ENCODE results near the gene KNDC1.

Gene KNDC1

GRCh38 chr10:133205146-133205545 lies 45.1 kb downstream of the KNDC1 start:
- no peaks in the 10 kb centered on the region for H3K9me3 ChIP-seq (ENCODE audit: low read depth, low read length)
- no peaks in the 10 kb centered on the region for H3K36me3 ChIP-seq (ENCODE audit: insufficient read depth, low read length)
- no peak overlapping the region for H3K4me3 ChIP-seq
- H3K27ac ChIP-seq, result no peak overlapping the region
- no peak for TF ChIP-seq POLR2AphosphoS5 (IDR thresholded peaks at IDR 0.05; ENCODE audit: borderline replicate concordance, low read depth, low read length)
- no peak for TF ChIP-seq EZH2 (IDR thresholded peaks at IDR 0.05)
- no peak for TF ChIP-seq FOXP2 (optimal IDR thresholded peaks at IDR 0.05; ENCODE audit: control extremely low read depth, extremely low read length, insufficient read depth)
- no peak for DNase-seq (ENCODE audit: low read depth, low spot score)
- no peak overlapping the region for H3K9ac ChIP-seq (ENCODE audit: insufficient read length)

- H3K36me3 ChIP-seq (ENCODE audit: insufficient read depth, low read length), result no peaks in the 10 kb centered on the region
- no peak overlapping the region for H3K9ac ChIP-seq (ENCODE audit: insufficient read length)
- H3K4me3 ChIP-seq, result no peak overlapping the region
- no peak for TF ChIP-seq FOXP2 (optimal IDR thresholded peaks at IDR 0.05; ENCODE audit: control extremely low read depth, extremely low read length, insufficient read depth)
- TF ChIP-seq EZH2 (IDR thresholded peaks at IDR 0.05), result no peak
- no peak for TF ChIP-seq POLR2AphosphoS5 (IDR thresholded peaks at IDR 0.05; ENCODE audit: borderline replicate concordance, low read depth, low read length)
- no peak overlapping the region for H3K27ac ChIP-seq
- no peaks in the 10 kb centered on the region for H3K9me3 ChIP-seq (ENCODE audit: low read depth, low read length)
- no peak for DNase-seq (ENCODE audit: low read depth, low spot score)
Observed at GRCh38 chr10:133206356-133207040, 46.5 kb downstream of the KNDC1 start.

GRCh38 chr10:133207041-133207600 lies 47.1 kb downstream of the KNDC1 start:
- no peak for DNase-seq (ENCODE audit: low read depth, low spot score)
- TF ChIP-seq FOXP2 (optimal IDR thresholded peaks at IDR 0.05; ENCODE audit: control extremely low read depth, extremely low read length, insufficient read depth) (no peak), POLR2AphosphoS5 (IDR thresholded peaks at IDR 0.05; ENCODE audit: borderline replicate concordance, low read depth, low read length) (no peak), EZH2 (IDR thresholded peaks at IDR 0.05) (no peak)
- Histone ChIP-seq H3K36me3 (ENCODE audit: insufficient read depth, low read length) (no peaks in the 10 kb centered on the region), H3K27ac (no peak overlapping the region), H3K9ac (ENCODE audit: insufficient read length) (no peak overlapping the region), H3K4me3 (no peak overlapping the region), H3K9me3 (ENCODE audit: low read depth, low read length) (no peaks in the 10 kb centered on the region)

GRCh38 chr10:133207627-133208026 lies 47.6 kb downstream of the KNDC1 start:
- no peak for TF ChIP-seq FOXP2 (optimal IDR thresholded peaks at IDR 0.05; ENCODE audit: control extremely low read depth, extremely low read length, insufficient read depth)
- TF ChIP-seq POLR2AphosphoS5 (IDR thresholded peaks at IDR 0.05; ENCODE audit: borderline replicate concordance, low read depth, low read length), result no peak
- TF ChIP-seq EZH2 (IDR thresholded peaks at IDR 0.05), result no peak
- no peaks in the 10 kb centered on the region for H3K9me3 ChIP-seq (ENCODE audit: low read depth, low read length)
- DNase-seq (ENCODE audit: low read depth, low spot score), result no peak
- no peak overlapping the region for H3K9ac ChIP-seq (ENCODE audit: insufficient read length)
- H3K4me3 ChIP-seq, result no peak overlapping the region
- H3K36me3 ChIP-seq (ENCODE audit: insufficient read depth, low read length), result no peaks in the 10 kb centered on the region
- no peak overlapping the region for H3K27ac ChIP-seq

- Histone ChIP-seq H3K9me3 (ENCODE audit: low read depth, low read length) (no peaks in the 10 kb centered on the region), H3K27ac (no peak overlapping the region), H3K4me3 (no peak overlapping the region), H3K9ac (ENCODE audit: insufficient read length) (no peak overlapping the region), H3K36me3 (ENCODE audit: insufficient read depth, low read length) (no peaks in the 10 kb centered on the region)
- DNase-seq (ENCODE audit: low read depth, low spot score), result no peak
- TF ChIP-seq POLR2AphosphoS5 (IDR thresholded peaks at IDR 0.05; ENCODE audit: borderline replicate concordance, low read depth, low read length) (no peak), EZH2 (IDR thresholded peaks at IDR 0.05) (no peak), FOXP2 (optimal IDR thresholded peaks at IDR 0.05; ENCODE audit: control extremely low read depth, extremely low read length, insufficient read depth) (no peak)
Observed at GRCh38 chr10:133208466-133208865, 48.4 kb downstream of the KNDC1 start.

GRCh38 chr10:133209117-133209516 lies 49.1 kb downstream of the KNDC1 start:
- no peaks in the 10 kb centered on the region for H3K9me3 ChIP-seq (ENCODE audit: low read depth, low read length)
- TF ChIP-seq EZH2 (IDR thresholded peaks at IDR 0.05), result no peak
- no peak for TF ChIP-seq POLR2AphosphoS5 (IDR thresholded peaks at IDR 0.05; ENCODE audit: borderline replicate concordance, low read depth, low read length)
- no peak for TF ChIP-seq FOXP2 (optimal IDR thresholded peaks at IDR 0.05; ENCODE audit: control extremely low read depth, extremely low read length, insufficient read depth)
- no peaks in the 10 kb centered on the region for H3K36me3 ChIP-seq (ENCODE audit: insufficient read depth, low read length)
- no peak overlapping the region for H3K4me3 ChIP-seq
- no peak overlapping the region for H3K27ac ChIP-seq
- H3K9ac ChIP-seq (ENCODE audit: insufficient read length), result no peak overlapping the region
- no peak for DNase-seq (ENCODE audit: low read depth, low spot score)

- no peak for DNase-seq (ENCODE audit: low read depth, low spot score)
- no peak for TF ChIP-seq POLR2AphosphoS5 (IDR thresholded peaks at IDR 0.05; ENCODE audit: borderline replicate concordance, low read depth, low read length)
- no peak for TF ChIP-seq FOXP2 (optimal IDR thresholded peaks at IDR 0.05; ENCODE audit: control extremely low read depth, extremely low read length, insufficient read depth)
- no peak for TF ChIP-seq EZH2 (IDR thresholded peaks at IDR 0.05)
Observed at GRCh38 chr10:133209641-133210040, 49.6 kb downstream of the KNDC1 start.

GRCh38 chr10:133210398-133211140 lies 50.5 kb downstream of the KNDC1 start:
- no peak overlapping the region for H3K9ac ChIP-seq (ENCODE audit: insufficient read length)
- H3K9me3 ChIP-seq (ENCODE audit: low read depth, low read length), result no peaks in the 10 kb centered on the region
- H3K36me3 ChIP-seq (ENCODE audit: insufficient read depth, low read length), result no peaks in the 10 kb centered on the region
- DNase-seq (ENCODE audit: low read depth, low spot score), result no peak
- H3K4me3 ChIP-seq, result no peak overlapping the region
- no peak overlapping the region for H3K27ac ChIP-seq
- TF ChIP-seq FOXP2 (optimal IDR thresholded peaks at IDR 0.05; ENCODE audit: control extremely low read depth, extremely low read length, insufficient read depth) (no peak), POLR2AphosphoS5 (IDR thresholded peaks at IDR 0.05; ENCODE audit: borderline replicate concordance, low read depth, low read length) (no peak), EZH2 (IDR thresholded peaks at IDR 0.05) (no peak)

More at GRCh38 chr10:133209641-133210040, 49.6 kb downstream of the KNDC1 start:
- Histone ChIP-seq H3K9ac (ENCODE audit: insufficient read length) (no peak overlapping the region), H3K36me3 (ENCODE audit: insufficient read depth, low read length) (no peaks in the 10 kb centered on the region), H3K27ac (no peak overlapping the region), H3K9me3 (ENCODE audit: low read depth, low read length) (no peaks in the 10 kb centered on the region), H3K4me3 (no peak overlapping the region)

All from SK-N-MC (cell line).